GM19099 (cell line): ENCODE results near the gene CARD19.

Experiments
- POLR2A ChIP-seq: IDR thresholded peaks from 3 replicates; pipeline ENCODE4 v1.6.1; 2011; ENCODE audit warnings: low read depth; ENCODE audit not compliant: insufficient read length; ENCODE audit errors: extremely low read depth

CARD19 gene

DNA sequence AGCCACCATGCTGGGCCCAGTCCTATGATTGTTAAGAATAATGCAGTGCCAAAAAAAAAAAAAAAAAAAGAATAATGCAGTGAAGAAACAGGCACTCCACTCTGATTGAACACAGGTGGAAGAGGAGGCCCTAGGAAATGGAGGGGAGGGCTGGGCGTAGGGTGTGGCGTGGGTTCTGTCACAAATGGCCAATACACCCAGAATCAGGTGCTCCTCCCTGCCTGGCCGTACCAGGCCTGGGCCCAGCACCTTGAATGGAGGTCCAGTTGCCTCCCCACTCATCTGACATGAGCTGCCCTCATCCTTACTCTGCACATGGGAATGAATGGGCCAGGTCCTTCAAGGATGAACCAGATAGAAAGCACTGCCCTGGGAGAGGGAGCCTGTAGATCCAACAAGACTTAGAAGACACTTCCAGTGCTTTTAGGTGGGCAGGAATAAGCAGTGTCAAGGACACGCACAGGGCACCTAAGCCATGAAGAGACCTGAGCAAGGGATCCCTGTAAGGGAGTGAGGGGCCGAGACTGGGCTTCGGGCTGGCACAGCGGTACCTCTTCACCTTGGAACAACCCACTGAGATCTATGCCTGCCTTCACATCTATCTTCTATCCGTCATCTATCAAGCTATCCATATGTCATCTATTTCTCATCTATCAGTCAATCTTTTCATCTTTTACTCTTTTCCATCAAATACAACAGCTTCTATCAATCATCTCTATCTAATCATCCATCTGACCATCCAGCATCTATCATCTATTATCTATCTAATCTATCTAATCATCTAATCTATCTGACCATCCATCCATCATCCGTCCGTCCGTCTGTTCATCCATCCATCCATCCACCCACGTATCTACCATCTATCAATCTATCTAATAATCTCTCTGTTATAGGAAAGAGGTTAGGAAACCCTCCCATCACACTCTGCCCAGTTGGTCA is 22.2 kb downstream of the CARD19 start:
- TF ChIP-seq POLR2A = no peak

GRCh38 chr9:93118863-93119702 is 23.1 kb downstream of the CARD19 start:
- TF ChIP-seq POLR2A = no peak

GRCh38 chr9:93119703-93119952 is 23.6 kb downstream of the CARD19 start:
- no peak for TF ChIP-seq POLR2A

DNA sequence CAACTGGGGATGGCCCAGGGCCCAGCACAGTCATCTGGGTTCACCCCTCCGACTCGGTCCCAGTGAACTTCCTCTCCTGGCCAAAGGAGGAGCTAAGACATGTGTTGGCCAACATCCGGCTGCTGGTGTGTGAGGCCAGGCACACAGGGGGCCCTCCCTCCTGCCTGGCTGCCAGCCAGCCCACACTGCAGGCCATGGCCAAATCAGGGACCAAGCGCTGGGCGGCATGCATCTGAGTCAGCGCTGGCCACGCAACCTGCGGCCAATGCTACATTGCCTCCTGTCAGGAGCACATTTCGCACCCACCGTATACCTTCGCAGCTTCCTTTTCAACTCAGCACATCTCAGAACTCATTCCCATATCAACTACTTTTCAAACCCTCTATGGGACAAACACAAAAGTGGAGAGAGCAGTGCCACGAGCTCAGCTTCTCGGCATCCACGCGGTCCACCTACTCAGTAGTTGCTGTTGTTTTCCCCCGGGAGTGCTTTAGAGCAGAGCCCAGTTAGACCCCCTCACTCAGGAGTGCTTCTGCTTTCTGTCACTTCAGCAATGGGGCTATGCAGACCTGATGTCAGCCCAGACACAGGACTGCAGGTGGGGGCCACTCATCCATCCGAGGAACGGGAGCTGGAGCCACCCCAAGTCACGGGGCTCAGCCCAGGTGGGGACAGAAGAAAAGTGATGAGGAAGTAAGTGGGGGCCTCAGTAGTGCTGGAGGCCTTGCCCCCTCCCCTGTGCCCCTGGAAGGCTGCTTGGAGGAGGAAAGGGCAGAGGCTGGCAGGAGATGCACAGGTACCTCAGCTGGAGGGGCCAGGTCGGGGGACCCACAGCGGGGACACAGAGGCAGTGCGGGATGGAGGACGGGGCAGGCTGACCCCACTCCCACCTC is 24.2 kb downstream of the CARD19 start:
- TF ChIP-seq POLR2A = no peak

- TF ChIP-seq POLR2A = no peak
Measured at GRCh38 chr9:93120846-93121315, 24.9 kb downstream of the CARD19 start.

GRCh38 chr9:93121316-93122241 is 25.6 kb downstream of the CARD19 start:
- no peak for TF ChIP-seq POLR2A

- TF ChIP-seq POLR2A = no peak
Measured at GRCh38 chr9:93122721-93123221, 26.8 kb downstream of the CARD19 start.

DNA sequence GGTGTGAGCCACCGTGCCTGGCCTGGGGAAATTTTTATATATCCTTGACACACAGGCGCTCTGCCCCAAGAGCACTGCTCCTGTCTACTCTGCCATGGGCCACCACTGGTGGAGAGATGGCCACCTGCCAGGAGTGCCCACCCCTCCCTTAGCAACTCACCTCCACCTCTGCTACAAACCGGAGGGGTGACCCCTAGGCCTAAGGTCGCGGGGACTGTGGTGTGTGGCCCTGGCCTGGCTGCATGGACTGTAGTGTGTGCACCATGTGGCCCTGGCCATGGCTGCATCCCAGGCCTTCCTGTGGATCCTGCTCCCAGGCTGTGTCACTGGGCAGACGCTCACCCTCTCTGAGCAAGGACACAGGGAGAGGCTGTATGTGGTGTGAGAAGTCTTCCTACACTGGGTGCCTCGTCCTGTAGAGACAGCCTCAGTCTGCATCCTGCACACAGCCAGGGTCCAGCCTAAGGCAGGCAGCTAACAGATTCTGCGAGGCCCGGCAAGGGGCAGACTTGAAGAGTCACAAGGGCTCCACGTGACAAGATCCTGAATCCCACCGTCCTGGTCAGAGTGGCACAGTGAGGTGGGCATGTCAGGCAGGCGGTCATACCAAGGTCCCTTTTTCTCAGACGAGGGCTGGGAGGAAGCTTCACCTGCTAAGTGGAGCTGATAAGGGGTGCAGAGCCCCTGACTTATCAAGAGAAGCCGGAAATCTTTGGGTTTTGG is 27.7 kb downstream of the CARD19 start:
- TF ChIP-seq POLR2A = no peak

DNA sequence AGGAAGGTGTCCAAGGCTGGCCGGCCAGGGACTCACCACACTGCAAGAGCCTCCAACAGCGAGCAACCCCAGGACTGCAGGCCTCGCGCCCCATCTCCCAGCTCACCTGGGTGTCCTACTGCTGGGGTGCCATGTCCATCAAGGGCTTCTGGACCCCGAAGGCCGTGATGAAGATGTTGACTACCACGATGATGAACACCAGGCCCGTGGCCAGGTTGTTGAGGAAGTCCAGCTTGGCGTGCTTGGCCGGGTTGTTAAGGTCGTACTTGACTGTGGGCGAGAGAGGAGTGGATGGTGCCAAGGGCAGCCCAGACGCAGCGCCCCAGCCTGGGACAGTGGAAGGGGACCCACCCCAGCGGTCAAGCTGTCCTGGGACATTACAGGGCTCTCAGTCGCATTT is 28.8 kb downstream of the CARD19 start:
- TF ChIP-seq POLR2A = no peak

DNA sequence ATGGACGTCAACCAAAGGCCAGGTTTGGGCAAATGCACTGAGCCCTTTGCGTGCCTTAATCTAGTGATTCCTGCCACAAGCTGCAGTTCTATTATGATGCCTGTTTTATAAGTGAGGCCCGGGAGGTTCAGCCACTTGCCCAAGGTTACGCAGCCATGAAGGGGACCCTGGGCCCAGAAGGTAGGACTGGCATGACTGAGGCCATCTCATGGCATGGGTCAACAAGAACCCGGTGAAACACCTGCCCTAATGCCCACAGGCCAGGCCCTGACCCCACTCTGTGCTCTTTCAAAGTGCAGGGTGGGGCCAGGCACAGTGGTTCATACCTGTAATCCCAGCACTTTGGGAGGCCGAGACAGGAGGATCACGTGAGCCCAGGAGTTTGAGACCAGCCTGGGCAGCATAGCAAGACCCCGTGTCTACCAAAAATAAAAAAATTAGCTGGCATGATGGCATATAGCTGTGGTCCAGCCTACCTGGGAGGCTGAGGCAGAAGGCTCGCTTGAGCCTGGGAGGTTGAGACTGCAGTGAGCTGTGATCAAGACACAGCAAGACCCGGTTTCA is 29.4 kb downstream of the CARD19 start:
- TF ChIP-seq POLR2A = no peak

- no peak for TF ChIP-seq POLR2A
Measured at GRCh38 chr9:93126151-93126781, 30.2 kb downstream of the CARD19 start.

GRCh38 chr9:93126825-93127368 is 30.9 kb downstream of the CARD19 start:
- TF ChIP-seq POLR2A = no peak
